HT-29 (cell line): ENCODE data around the gene MIEN1. TPM values are rescaled to one million over a fixed set of nuclear protein-coding genes. Genes with fewer than 3 reads are reported as not detected.
"Not testable (repeated sequence)": the region's sequence is repeated elsewhere in the genome, so short reads cannot be mapped to it uniquely, and the experiment has no call there.

Experiments used
- DNase-seq: peaks from one replicate; pipeline ENCODE4 v3.0.0-alpha.2; 2015; ENCODE audit warnings: low spot score
- total RNA-seq: library from RNA; depleted of rRNA; stranded (reverse); fragments of >200 nt; shearing (Covaris generic); gene quantifications from 2 replicates; pipeline ENCODE4 v1.2.3, GENCODE V29; 2014; rRNA removed

The MIEN1 gene, protein sequence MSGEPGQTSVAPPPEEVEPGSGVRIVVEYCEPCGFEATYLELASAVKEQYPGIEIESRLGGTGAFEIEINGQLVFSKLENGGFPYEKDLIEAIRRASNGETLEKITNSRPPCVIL
- total RNA-seq: 118 and 121 TPM in 2 replicates

- peak; percentile 90 for DNase-seq
These were observed at the start of gene MIEN1 for GRCh38 chr17:39730095-39730921. MIEN1 (minus strand) TSS chr17:39730532; CDS start chr17:39730495, 37 bp downstream.

GRCh38 chr17:39777534-39778365 lies 47.4 kb upstream of the MIEN1 start:
- no peak for DNase-seq

DNA sequence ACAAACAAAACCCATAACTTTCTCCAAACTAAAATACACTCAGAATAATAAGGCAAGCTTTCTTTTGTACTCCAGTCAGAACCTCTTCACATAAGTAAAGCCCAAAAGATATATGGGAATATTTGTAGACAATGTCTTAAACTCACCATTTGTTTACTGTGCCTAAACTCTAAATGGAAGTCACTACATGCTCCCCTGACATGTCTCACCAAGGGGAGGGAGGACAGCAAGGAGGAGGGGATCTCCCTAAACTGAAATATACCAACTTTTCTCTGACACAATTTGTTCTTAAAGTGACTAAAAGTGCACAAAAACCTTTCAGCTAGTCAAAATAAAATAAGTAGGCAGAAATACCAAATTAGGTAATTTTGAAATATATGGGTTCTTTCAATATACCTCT lies 45.9 kb upstream of the MIEN1 start:
- no peak for DNase-seq

- no peak for DNase-seq
These were observed 44.7 kb upstream of the MIEN1 start for GRCh38 chr17:39775031-39775430.

GRCh38 chr17:39774047-39774446 lies 43.7 kb upstream of the MIEN1 start:
- DNase-seq: no peak

GRCh38 chr17:39772987-39773934 lies 42.9 kb upstream of the MIEN1 start:
- DNase-seq: no peak

DNA sequence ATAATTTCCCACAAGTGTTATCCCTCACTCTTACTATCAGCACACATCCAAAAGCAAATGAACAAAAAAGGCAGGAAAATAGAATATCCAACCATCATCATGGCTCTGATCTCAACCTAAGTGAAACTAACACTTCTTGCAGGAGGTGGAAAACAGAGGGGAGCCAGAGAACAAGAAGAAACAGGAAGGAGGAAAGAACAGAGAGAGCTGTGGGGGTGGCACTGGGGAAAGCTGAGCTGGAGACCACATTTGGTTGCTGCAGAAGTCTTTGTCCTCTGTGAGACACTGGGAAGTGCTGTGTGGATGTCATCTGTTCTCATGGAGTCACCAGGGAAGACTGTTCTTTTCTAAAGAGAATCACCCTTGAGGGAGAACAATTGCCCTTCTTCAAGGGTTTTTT lies 42.1 kb upstream of the MIEN1 start:
- DNase-seq: no peak

GRCh38 chr17:39769974-39770587 lies 39.7 kb upstream of the MIEN1 start:
- peak; percentile 67 for DNase-seq

DNA sequence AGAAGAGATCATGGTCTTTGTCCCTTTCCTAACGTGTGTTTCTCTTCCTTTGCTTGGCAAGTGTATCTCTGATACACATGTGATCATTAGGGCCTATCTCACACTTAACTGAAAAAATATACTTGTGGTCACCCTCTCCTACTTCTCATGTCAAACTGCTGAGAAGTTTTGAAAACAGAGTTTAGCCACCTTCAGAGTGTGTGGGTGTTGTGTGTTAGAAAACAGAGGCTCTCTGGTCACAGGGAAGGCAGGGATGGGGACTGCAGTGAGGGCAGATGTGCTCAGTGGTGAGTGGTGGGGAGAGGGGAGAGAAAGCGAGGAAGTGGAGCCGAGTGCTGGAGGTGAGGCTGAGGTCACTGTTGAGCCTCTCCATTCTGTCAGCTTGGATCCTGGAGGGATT lies 36.8 kb upstream of the MIEN1 start:
- no peak for DNase-seq

- DNase-seq: no peak
These were observed 35.4 kb upstream of the MIEN1 start for GRCh38 chr17:39765766-39766165.

- no peak for DNase-seq
These were observed 34.8 kb upstream of the MIEN1 start for GRCh38 chr17:39765175-39765574.

GRCh38 chr17:39764171-39764570 lies 33.8 kb upstream of the MIEN1 start:
- not testable (repeated sequence) for DNase-seq

GRCh38 chr17:39763051-39763820 lies 32.9 kb upstream of the MIEN1 start:
- no peak for DNase-seq

DNA sequence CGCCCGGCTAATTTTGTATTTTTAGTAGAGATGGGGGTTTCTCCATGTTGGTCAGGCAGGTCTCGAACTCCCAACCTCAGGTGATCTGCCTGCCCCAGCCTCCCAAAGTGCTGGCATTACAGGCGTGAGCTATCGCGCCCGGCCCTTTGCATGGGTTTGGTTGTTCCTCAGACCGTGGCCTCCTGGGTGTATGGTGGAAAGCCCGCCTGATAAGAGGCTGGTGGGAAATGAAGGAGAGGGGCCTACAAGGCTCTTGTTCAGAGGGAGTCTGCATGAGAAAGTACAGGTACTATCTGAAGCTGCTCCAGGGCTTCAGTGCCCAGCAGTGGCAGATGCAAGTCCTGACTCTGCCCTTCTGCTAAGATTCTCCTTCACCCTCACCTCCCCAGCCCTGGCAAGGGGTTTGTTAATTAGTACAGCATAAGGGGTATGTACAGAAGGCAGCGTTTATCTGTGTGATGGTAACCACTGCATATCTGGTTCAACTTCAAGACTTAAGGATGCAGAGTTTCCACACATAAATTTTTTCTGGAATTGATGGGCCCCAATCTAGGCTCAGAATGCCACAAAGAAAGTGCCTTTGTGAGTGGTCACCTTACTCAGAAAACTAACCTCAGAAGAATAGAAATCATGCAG lies 31.6 kb upstream of the MIEN1 start:
- no peak for DNase-seq

- DNase-seq: no peak
These were observed 28.9 kb upstream of the MIEN1 start for GRCh38 chr17:39759204-39759603.

- DNase-seq: no peak
These were observed 27.9 kb upstream of the MIEN1 start for GRCh38 chr17:39757931-39758873.

DNA sequence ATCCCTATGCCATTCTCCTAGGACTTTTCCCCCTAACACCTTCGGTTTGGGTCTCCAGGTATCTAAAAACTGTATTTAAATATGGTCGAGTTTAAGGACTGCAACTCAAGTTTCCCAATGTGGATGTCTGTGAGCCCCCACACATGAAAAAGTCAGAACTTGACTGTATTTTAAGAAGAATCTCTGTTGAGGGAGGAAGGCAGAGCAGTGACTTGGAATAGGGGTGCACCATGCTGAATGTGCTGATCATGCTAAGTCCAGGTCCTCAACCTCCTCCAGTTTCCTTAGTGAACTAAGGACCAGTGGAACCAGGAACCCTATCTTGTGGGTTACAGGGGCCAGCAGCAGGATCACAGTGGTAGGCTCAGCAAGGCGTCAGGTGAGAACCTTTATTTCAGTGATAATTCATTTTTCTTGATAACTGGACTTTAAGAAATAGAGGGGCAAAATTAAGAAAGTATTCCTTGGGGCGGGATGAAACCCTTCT lies 26.9 kb upstream of the MIEN1 start:
- no peak for DNase-seq
